HG03565 (cell line): Measurements from ENCODE around the gene HCRTR2.
"Not testable (repeated sequence)": the region's sequence is repeated elsewhere in the genome, so short reads cannot be mapped to it uniquely, and the experiment has no call there.

Source experiments
- ATAC-seq: cut with Tn5 transposase; IDR thresholded peaks from one replicate; pipeline ENCODE4 v1.9.1; 2021; ENCODE audit warnings: mild to moderate bottlenecking, moderate library complexity; ENCODE audit not compliant: unreplicated experiment

Gene HCRTR2

DNA sequence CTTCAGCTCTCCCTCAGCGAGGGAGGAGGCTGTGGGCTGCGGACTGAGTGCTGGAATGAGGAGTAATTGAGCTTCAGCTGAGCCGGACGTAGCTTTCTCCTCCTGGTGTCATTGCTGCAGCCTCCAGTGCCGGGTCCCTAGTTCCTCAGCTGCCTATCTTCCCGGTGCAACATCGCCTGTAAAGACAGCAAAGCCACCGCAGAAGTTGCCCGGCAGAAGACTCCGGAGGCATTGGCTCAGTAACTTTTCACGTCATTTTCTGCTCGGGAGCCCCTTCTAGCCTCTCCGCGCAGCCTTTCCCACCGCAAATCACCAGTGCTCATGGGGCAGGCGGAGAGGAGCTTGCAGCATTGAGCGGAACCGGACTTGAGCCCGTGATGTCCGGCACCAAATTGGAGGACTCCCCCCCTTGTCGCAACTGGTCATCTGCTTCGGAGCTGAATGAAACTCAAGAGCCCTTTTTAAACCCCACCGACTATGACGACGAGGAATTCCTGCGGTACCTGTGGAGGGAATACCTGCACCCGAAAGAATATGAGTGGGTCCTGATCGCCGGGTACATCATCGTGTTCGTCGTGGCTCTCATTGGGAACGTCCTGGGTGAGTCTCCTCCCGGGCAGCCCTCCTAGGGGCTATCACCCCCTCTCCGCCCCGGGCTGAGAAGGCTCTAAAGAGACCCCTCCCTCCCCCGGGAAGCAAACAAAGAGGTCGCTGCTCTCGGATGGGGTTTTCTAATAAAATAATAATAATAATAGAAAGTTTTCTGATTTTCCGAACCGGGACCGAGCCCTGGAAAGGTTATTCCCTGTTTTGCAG, at the start of gene HCRTR2:
HCRTR2 (plus strand) TSS at position 305 of the 816 bp plus-strand sequence; CDS start at position 378, 73 bp downstream.
- ATAC-seq, result no peak

- no peak for ATAC-seq
Observed at GRCh38 chr6:55130806-55131324, 43.5 kb upstream of the HCRTR2 start.

DNA sequence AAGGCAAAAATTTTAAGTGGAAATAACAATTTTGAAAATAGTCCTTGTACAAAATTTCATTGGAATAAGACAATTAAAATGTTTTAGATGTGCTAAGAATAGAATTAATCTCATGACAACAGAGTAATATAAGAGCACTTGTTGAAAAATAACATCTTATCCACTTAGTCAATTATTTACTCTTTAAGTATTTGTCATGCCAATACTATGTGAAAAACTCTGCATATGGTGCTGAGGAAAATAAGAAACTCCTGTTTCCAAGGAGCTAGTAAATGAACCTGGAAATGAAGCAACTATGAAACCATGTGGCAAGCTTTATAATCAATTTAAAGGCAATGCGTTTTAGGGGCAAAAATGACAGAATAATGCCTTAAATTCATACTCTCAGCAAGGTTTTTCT, 42.7 kb upstream of the HCRTR2 start:
- ATAC-seq, result no peak

DNA sequence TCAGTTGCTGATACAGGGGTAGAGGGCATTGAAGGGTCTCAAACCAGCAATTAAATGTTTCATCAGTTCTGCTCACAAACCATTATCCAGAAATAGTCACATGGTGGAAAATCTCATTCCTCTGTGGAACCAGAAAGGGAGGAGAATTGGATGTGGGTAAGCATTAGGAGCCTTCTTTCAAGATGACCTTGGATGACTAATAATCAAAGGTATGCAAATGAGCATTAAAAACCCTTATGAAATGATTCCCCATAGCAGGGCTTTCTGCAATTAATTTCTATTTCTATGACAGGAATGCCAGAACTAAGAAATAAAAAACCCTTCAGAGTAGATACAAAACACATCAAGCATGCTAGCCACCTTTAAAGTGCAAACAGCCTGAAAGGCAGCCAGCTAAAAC, 37.4 kb upstream of the HCRTR2 start:
- ATAC-seq, result no peak

DNA sequence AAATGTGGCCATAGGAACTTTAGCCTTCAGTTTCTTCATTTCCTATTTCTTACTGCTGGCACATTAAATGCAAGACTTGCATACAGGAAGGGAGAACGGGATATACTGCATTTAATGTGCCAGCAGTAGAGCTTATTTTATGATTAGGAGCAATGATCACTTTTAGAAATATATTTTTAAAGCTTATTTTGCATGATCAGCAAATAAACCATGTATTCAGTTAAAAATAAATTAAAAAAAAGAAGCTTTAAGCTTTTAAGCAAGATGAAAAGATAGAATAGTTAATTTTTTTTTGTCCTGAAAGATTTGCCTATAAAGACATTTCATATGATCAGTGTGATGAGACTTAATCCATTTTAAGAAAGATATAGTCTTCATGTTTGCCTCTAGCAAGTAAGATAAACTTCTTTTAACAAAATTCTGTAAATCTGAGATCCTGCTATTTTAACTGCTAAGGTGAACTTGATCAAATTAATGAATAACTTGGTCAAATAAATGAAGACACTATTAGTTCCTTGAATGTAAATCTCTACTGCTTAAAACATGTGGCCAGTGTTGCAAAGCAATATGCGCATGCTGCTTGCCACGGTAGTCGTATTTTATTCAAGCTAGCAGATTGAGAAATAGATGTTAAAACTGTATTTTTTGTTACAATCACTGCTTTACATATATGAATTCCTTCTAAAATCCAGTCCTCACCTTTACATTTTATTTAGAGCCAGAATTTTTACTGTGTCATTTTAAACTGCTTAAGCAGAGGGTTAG, 36.2 kb upstream of the HCRTR2 start:
- no peak for ATAC-seq

DNA sequence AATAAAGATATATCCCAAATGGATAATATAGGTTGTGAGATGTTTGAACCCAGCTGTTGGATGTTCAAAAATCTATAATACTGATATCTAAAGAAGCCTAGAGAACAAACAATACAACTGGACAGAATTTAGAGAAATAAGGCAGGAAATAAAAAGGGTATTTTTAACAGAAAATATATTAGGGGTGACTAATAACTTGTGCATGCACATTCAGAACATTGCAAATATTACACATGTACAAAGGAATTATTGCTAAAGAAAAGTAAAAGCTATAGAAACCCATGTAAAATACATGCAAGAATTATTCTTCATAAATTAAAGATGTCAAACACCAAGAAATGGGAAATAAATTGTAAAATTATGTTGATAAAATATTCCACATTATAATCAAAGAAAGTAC, 32.7 kb upstream of the HCRTR2 start:
- no peak for ATAC-seq

GRCh38 chr6:55142610-55143009, 31.7 kb upstream of the HCRTR2 start:
- ATAC-seq, result no peak

DNA sequence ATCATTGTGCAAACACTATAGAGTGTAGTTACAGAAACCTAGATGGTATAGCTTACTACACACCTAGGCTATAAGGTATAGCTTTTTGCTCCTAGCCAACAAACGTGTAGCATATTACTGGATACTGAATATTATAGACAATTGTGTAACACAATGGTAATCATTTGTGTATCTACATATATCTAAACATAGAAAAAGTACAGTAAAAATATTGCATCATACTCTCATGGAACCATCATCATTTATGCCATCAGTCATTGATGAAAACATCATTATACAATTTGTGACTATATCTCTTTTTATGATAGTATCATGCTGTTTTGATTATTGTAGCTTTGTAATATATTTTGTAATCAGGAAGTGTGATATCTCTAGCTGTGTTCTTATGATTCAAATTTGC, 21.0 kb upstream of the HCRTR2 start:
- no peak for ATAC-seq

GRCh38 chr6:55158784-55159183, 15.5 kb upstream of the HCRTR2 start:
- ATAC-seq, result not testable (repeated sequence)

GRCh38 chr6:55167860-55168259, 6.5 kb upstream of the HCRTR2 start:
- no peak for ATAC-seq

- no peak for ATAC-seq
Observed at GRCh38 chr6:55175078-55176049, 1.0 kb downstream of the HCRTR2 start.

DNA sequence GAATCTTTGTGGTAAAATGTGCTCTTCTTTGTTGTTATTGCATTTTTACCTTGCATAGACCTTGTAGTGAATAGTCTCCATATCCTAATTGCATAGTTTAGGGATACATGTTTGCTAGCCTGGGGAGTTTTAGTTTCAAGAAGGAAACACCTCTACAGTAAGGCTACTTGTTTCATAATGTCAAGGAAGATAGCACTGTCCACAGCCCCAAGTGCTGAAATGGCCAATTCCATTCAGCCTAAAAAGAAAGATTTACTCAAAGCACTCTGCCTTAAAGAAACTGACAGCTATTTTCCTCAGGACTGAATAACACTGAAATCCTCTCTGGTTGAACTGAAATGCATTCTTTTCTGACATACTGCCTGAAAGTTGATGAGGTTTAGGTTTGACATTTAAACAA, 2.6 kb downstream of the HCRTR2 start:
- no peak for ATAC-seq

DNA sequence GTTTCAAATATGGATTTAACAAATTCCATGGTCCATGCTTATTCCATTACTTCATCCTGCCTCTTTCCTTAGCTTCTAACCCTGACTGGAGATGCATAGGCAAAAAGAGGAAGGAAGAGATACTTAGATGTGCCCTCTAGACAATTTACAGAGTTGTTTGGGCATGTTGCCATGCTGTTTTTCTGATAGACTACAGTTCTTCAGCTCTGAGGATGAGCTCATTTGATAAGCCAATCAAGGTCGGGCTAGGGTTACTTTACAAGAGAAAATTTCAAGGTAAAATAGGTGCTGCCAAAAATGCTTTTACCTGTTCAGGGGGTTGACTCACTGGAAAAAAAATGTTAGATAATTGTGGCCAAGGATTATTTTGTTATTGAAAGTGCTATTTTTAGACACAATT, 5.9 kb downstream of the HCRTR2 start:
- ATAC-seq, result no peak

DNA sequence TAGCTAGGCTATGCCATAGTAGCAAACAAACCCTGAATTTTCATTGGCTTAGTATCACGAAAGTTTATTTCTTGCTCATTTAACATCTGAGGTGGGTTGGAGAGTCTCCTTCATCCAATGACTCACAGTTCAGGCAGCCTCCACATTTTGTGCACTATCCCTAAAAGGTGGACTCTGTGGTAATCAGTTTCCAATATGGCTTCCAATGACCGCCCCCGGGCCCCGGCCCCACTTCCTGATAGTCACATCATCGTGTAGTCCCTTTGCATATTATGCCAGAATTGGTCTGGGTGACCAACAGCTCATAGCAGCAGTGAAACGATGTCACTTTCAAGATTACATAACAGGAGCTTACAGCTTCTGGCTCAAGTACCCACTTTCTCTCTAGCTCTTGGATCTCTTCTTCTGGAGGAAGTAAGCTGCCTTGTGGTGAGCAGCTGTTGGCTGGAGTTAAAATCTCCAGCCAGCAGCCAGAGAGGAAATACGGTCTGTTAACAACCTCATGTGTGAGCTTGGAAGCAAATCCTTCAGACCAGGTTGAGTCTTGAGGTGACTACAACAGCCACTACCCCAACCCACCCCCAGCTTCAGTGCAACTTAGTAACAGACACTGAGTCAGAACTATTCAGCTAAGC, 7.8 kb downstream of the HCRTR2 start:
- ATAC-seq, result no peak

- ATAC-seq, result no peak
Observed at GRCh38 chr6:55184782-55185530, 10.6 kb downstream of the HCRTR2 start.

GRCh38 chr6:55198715-55199114, 24.4 kb downstream of the HCRTR2 start:
- no peak for ATAC-seq

DNA sequence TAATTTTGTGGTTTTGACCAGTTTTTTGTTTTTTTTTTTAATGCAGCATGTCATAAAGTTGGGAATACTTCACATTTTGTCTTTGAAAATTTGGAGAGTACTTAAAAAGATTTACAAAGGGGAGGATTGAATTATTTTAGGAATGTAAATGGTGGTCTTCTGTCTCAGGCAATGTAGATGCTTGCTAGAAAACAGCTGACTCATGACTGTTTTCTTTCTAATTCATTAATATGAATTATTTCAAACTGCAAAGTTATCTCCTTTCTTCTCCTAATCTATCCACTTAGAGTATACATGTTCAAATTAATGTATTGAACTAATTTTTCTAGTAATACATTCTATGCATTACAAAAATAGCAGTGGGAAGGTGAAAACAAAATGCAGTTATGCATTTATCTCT, 24.9 kb downstream of the HCRTR2 start:
- no peak for ATAC-seq

DNA sequence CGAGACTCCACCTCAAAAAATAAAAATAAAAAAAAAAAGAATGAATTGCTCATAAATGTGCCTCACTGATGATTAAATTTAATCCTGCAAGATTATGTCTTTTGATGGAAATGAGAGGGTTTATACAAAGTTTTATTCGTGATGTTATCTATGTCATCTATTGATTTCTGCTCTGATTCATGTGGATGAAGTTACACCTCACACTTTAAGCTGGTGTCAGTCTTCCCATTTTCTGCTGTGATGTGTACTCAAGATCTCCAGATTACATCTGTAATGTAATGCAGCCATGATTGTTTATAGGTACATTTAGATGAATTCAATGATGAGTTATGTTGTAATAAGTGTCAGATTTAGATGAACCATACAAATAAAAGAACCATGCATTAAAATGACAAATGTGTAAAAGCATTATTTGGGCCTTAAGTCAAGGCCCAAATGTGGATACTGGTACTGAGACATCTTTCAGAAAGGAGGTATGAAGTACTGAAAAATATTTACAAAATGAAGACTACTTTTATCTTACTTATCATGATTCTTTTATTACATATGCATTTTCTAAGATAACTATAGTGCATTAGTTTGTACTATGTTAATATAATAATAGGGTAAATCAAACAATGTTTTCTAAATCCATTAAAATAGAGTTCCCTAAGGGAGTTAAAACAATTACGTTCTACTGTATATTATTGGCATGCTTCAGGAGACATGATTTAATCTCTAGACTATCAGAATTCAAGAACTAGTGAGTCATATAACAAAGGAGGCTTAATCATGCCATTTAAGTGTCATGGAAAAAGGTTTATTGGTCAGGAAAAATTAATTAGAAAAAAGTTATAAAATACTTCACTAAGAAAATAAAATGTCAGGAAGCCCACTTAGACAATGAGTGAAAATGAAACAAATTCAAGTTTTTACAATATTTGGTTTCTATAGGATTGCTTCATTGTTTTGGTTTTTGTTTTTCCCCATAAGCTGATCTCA, 34.5 kb downstream of the HCRTR2 start:
- ATAC-seq, result no peak
